GM12864 (cell line): ENCODE results near the gene DUOX2.

Experiments used
- DNase-seq: peaks from one replicate; pipeline ENCODE4 v3.0.0-alpha.2; 2011; ENCODE audit warnings: low read depth
- H3K4me3 ChIP-seq: 2 replicates; pipeline ENCODE4 v1.5.1; 2011; ENCODE audit warnings: mild to moderate bottlenecking, low read depth, low read length, control low read depth
- CTCF ChIP-seq: IDR thresholded peaks from 2 replicates; pipeline ENCODE4 v1.5.1; 2011; ENCODE audit warnings: low read depth, mild to moderate bottlenecking, moderate library complexity, low read length, control low read depth, inconsistent platforms; ENCODE audit errors: missing control alignments

The DUOX2 gene

GRCh38 chr15:45155739-45156138 lies 41.8 kb upstream of the DUOX2 start:
- H3K4me3 ChIP-seq: no peak overlapping the region
- no peak for DNase-seq
- TF ChIP-seq CTCF: no peak

- no peak for DNase-seq
- H3K4me3 ChIP-seq: no peak overlapping the region
- TF ChIP-seq CTCF: no peak
Measured at GRCh38 chr15:45151998-45152828, 38.2 kb upstream of the DUOX2 start.

- H3K4me3 ChIP-seq: no peak overlapping the region
- DNase-seq: no peak
- no peak for TF ChIP-seq CTCF
Measured at GRCh38 chr15:45150997-45151396, 37.0 kb upstream of the DUOX2 start.

GRCh38 chr15:45150481-45150880 lies 36.5 kb upstream of the DUOX2 start:
- DNase-seq: no peak
- H3K4me3 ChIP-seq: no peak overlapping the region
- TF ChIP-seq CTCF: no peak

- H3K4me3 ChIP-seq: no peak overlapping the region
- no peak for TF ChIP-seq CTCF
- DNase-seq: no peak
Measured at GRCh38 chr15:45149060-45149459, 35.1 kb upstream of the DUOX2 start.

- DNase-seq: no peak
- no peak for TF ChIP-seq CTCF
Measured at GRCh38 chr15:45148076-45149059, 34.4 kb upstream of the DUOX2 start.

More at GRCh38 chr15:45148076-45149059, 34.4 kb upstream of the DUOX2 start:
- H3K4me3 ChIP-seq: no peak overlapping the region
